Transverse colon (tissue), 4 donors: Measurements from ENCODE around the gene MTRF1. TPM values are rescaled to one million over a fixed set of nuclear protein-coding genes. Genes with fewer than 3 reads are reported as not detected.

ENCODE experiments used
- DNase-seq: peaks from one replicate; pipeline ENCODE4 v3.0.0-alpha.2; 2019
- H3K27ac ChIP-seq, 4 donors: fragments of 200-600 bp; sonication (generic); 2 replicates each; pipeline ENCODE4 v1.5.1; 2016 to 2018; ENCODE audit warnings: inconsistent platforms in 4 of 4
- H3K27me3 ChIP-seq: fragments of 200-600 bp; sonication (generic); 2 replicates; pipeline ENCODE4 v1.5.1; 2017; ENCODE audit warnings: inconsistent platforms
- H3K36me3 ChIP-seq, 4 donors: fragments of 200-600 bp; sonication (generic); 2 replicates each; pipeline ENCODE4 v1.5.1; 2017 to 2019; ENCODE audit warnings: inconsistent platforms in 4 of 4
- H3K4me1 ChIP-seq, 4 donors: fragments of 200-600 bp; sonication (generic); 2 replicates each; pipeline ENCODE4 v1.5.1; 2017 to 2020; ENCODE audit warnings: inconsistent platforms in 4 of 4
- H3K4me3 ChIP-seq, 4 donors: fragments of 200-600 bp; sonication (generic); 1 replicate in 1 of 4; 2 replicates in 3 of 4; pipeline versions ENCODE4 v1.5.1 to v1.6.1; 2017 to 2019; ENCODE audit warnings: inconsistent platforms in 4 of 4
- H3K9me3 ChIP-seq, 2 donors: fragments of 200-600 bp; sonication (generic); 2 replicates each; pipeline ENCODE4 v1.5.1; 2017 to 2019; ENCODE audit warnings: inconsistent platforms in 2 of 2
- EP300 ChIP-seq: sonication (generic); formaldehyde crosslinking; IDR thresholded peaks from one replicate; pipeline ENCODE4 v1.6.1; 2017; ENCODE audit warnings: antibody characterized with exemption, low read depth
- POLR2A ChIP-seq: fragments of 450-650 bp; IDR thresholded peaks from one replicate; pipeline ENCODE4 v1.6.1; 2016; ENCODE audit warnings: antibody characterized with exemption, mild to moderate bottlenecking, moderate library complexity
- POLR2AphosphoS5 ChIP-seq, 3 donors: sonication (generic); formaldehyde crosslinking; IDR thresholded peaks; one replicate each; pipeline ENCODE4 v1.6.1; 2016; ENCODE audit warnings: antibody characterized with exemption in 3 of 3
- WGBS, 2 donors: methylation state at CpG; one replicate each; pipeline ENCODE4 v1.1.5; 2018; ENCODE audit warnings: low coverage in 1 of 2; 5-methylcytosine and 5-hydroxymethylcytosine counted together
- in situ Hi-C, 4 donors: fragments of 200-750 bp; cut with MboI; loops; one replicate each; pipeline versions ENCODE4 v1.15.0 to v1.15.1; 2017; ENCODE audit warnings: low sequenced_read_pairs in 3 of 4, low pct_ligation_motif_present in 1 of 4, low pct_unique_long_range_greater_than_20kb in 1 of 4
- intact Hi-C: fragments of 100-400 bp; cut with DNase I; formaldehyde crosslinking; loops from one replicate; pipeline ENCODE4 v1.15.1; 2023; ENCODE audit warnings: low total_unique reads
- total RNA-seq, 4 donors: library from RNA; depleted of rRNA; stranded (reverse); fragments of >200 nt; gene quantifications; one replicate each; pipeline ENCODE4 v1.1.0, GENCODE V29; 2016
- TF ChIP-seq, protein P1 (sequence below), 5 experiments: fragments of 200-600 bp in 3 of 5; fragments of 450-650 bp in 2 of 5; sonication (generic) in 3 of 5; IDR thresholded peaks; 1 replicate in 2 of 5; 2 replicates in 3 of 5; pipeline ENCODE4 v1.5.1; 2016 to 2017; ENCODE audit warnings: antibody characterized with exemption in 5 of 5, inconsistent platforms in 3 of 5, mild to moderate bottlenecking in 2 of 5, moderate library complexity in 1 of 5

The MTRF1 gene
- total RNA-seq, 4 donors from 2014 or later: 7.2 to 19.7 (median 12.7) TPM

DNA sequence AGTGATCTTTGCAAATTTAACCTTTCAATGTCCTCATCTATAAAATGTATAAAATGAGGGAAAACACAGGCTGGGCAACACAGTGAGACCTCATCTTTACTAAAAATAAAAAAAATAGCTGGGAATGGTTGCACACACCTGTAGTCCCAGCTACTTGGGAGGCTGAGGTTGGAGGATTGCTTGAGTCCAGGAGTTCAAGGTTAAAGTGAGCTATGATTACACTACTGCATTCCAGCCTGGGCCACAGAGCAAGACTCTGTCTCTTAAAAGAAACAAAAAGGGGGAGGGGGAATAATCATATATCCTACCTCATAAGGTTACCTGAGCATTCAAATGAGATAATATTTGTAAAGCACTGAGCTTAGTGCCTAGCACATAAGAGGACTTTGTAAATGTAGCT, 5.8 kb downstream of the MTRF1 start:
- peaks cover 0 to 36% (median 2%) of the 10 kb centered on the region in 4 donors for H3K36me3 ChIP-seq
- H3K4me1 ChIP-seq: peaks cover under 1 to 3% (median 1%) of the 10 kb centered on the region in 4 donors
- no peaks in the 10 kb centered on the region for H3K9me3 ChIP-seq
- no peak for DNase-seq
- in situ Hi-C loops: no loop called here
- H3K4me3 ChIP-seq: no peak overlapping the region
- no peaks in the 10 kb centered on the region for H3K27me3 ChIP-seq
- TF ChIP-seq POLR2A: no peak
- no peak for TF ChIP-seq EP300
- no peak for TF ChIP-seq POLR2AphosphoS5 (IDR thresholded peaks at IDR 0.05)
- TF ChIP-seq, protein P1, sequence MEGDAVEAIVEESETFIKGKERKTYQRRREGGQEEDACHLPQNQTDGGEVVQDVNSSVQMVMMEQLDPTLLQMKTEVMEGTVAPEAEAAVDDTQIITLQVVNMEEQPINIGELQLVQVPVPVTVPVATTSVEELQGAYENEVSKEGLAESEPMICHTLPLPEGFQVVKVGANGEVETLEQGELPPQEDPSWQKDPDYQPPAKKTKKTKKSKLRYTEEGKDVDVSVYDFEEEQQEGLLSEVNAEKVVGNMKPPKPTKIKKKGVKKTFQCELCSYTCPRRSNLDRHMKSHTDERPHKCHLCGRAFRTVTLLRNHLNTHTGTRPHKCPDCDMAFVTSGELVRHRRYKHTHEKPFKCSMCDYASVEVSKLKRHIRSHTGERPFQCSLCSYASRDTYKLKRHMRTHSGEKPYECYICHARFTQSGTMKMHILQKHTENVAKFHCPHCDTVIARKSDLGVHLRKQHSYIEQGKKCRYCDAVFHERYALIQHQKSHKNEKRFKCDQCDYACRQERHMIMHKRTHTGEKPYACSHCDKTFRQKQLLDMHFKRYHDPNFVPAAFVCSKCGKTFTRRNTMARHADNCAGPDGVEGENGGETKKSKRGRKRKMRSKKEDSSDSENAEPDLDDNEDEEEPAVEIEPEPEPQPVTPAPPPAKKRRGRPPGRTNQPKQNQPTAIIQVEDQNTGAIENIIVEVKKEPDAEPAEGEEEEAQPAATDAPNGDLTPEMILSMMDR (IDR thresholded peaks at IDR 0.05): no peak
- no peak overlapping the region for H3K27ac ChIP-seq
- intact Hi-C loops: no loop called here

DNA sequence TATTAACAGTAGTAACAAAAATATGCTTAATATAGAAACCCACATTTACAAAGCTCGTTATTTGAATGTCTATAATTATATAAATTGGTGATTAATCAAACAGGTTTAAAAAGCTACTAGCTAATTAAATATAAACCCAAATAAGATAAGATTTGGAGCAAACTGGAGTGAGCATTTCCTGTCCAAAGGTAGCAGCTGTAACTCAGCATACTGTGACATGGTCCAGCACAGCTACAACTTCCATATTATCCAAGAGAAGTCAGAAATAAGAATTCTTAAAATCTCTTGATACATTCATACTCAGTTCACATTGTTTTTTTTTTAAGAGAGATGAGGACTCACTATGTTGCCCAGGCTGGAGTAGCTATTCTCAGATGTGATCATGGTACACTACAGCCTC, 8.5 kb downstream of the MTRF1 start:
- Histone ChIP-seq H3K27me3 (no peaks in the 10 kb centered on the region), H3K4me3 (no peak overlapping the region), H3K9me3 (no peaks in the 10 kb centered on the region), H3K27ac (no peak overlapping the region), H3K36me3 (peaks cover 0 to 35% (median 4%) of the 10 kb centered on the region in 4 donors), H3K4me1 (no peaks in the 10 kb centered on the region)
- 89 to 100% methylated on average over 1 of the region's 1 CpG for WGBS, 2 donors
- DNase-seq: no peak
- TF ChIP-seq POLR2A (no peak), POLR2AphosphoS5 (IDR thresholded peaks at IDR 0.05) (no peak), EP300 (no peak)
- TF ChIP-seq, protein P1 (IDR thresholded peaks at IDR 0.05): no peak
- in situ Hi-C loops (no loop called here), intact Hi-C loops (no loop called here)

DNA sequence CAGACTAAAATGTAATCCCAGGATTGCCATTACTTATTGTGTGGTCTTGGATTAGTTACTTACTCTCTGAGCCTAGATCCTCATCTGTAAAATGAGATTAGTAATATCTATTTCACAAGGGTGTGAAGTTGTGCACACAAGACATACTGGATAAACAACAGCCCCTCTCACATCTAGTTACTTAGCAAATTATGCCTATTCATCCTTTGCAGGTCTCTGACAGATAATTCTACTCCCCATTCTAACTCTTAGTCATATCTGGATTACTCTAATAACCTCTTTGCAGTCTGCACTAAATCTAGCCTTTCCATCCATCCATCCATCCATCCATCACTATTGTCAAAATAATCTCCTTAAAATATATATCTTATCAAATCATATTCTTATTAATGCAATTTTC, 12.4 kb downstream of the MTRF1 start:
- H3K4me1 ChIP-seq: no peaks in the 10 kb centered on the region
- intact Hi-C loops: no loop called here
- H3K27me3 ChIP-seq: no peaks in the 10 kb centered on the region
- no peaks in the 10 kb centered on the region for H3K9me3 ChIP-seq
- TF ChIP-seq POLR2AphosphoS5 (IDR thresholded peaks at IDR 0.05): no peak
- TF ChIP-seq, protein P1 (IDR thresholded peaks at IDR 0.05): no peak
- TF ChIP-seq POLR2A: no peak
- TF ChIP-seq EP300: no peak
- no peak overlapping the region for H3K4me3 ChIP-seq
- in situ Hi-C loops: no loop called here
- H3K27ac ChIP-seq: no peak overlapping the region
- H3K36me3 ChIP-seq: peaks cover 0 to 31% (median 4%) of the 10 kb centered on the region in 4 donors
- no peak for DNase-seq

DNA sequence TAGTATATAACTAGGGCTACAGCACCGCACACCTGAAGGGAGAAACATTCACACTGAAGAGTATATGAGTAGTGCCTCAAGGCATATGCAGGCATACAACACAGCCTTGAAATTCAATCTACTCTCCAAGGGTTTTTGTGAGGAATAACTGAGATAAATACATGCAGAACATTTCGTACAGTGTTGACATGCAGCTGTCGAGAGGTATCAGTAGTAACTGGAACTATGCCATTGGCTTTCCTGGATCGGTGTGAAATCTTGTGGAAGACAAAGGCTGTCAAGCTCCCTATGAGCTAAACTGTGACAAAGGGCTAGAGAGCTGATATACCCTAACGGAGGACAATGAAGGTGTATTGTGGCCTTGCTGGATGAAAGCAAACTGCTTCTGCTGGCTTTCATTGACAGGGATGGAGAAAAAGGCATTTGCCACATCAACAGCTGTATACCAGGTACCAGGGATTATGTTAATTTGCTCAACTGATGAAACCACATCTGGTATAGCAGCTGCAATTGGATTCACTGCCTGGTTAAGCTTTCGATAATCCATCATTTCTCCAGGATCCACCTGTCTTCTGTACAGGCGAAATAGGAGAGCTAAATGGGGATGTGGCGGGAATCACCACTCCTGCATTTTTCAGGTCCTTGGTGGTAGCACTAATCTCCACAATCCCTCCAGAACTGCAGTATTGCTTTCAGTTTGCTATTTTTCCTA, 16.3 kb downstream of the MTRF1 start:
- WGBS, 2 donors: 97 to 100% methylated on average over 2 to 8 of the region's 8 CpGs
- no peaks in the 10 kb centered on the region for H3K4me1 ChIP-seq
- TF ChIP-seq, protein P1 (IDR thresholded peaks at IDR 0.05): no peak
- no peak for TF ChIP-seq POLR2AphosphoS5 (IDR thresholded peaks at IDR 0.05)
- TF ChIP-seq EP300: no peak
- TF ChIP-seq POLR2A: no peak
- in situ Hi-C loops: loop anchor here in 1 of 4 donors (25.0 kb wide), 1 partner anchor 460 kb away; the partner anchor contains the start of gene SLC25A15
- no peak overlapping the region for H3K4me3 ChIP-seq
- H3K27me3 ChIP-seq: no peaks in the 10 kb centered on the region
- no peaks in the 10 kb centered on the region for H3K9me3 ChIP-seq
- intact Hi-C loops: no loop called here
- peaks cover 0 to 6% (median 0%) of the 10 kb centered on the region in 4 donors for H3K36me3 ChIP-seq
- DNase-seq: no peak
- no peak overlapping the region for H3K27ac ChIP-seq
